HG02571 (cell line): ENCODE measurements around the gene GPC6.

Source experiments
- ATAC-seq: cut with Tn5 transposase; IDR thresholded peaks from one replicate; pipeline ENCODE4 v1.9.1; 2021; ENCODE audit warnings: mild to moderate bottlenecking, moderate library complexity; ENCODE audit not compliant: unreplicated experiment

The GPC6 gene

GRCh38 chr13:93726173-93726957 is 499.8 kb downstream of the GPC6 start:
- no peak for ATAC-seq

- ATAC-seq, result no peak
These were observed 500.9 kb downstream of the GPC6 start for GRCh38 chr13:93727211-93728141.

GRCh38 chr13:93729383-93729782 is 502.8 kb downstream of the GPC6 start:
- ATAC-seq, result no peak

- ATAC-seq, result no peak
These were observed 504.2 kb downstream of the GPC6 start for GRCh38 chr13:93730780-93731179.

GRCh38 chr13:93732186-93732585 is 505.6 kb downstream of the GPC6 start:
- no peak for ATAC-seq

GRCh38 chr13:93736081-93736480 is 509.5 kb downstream of the GPC6 start:
- ATAC-seq, result no peak

- ATAC-seq, result no peak
These were observed 510.3 kb downstream of the GPC6 start for GRCh38 chr13:93736909-93737308.

- ATAC-seq, result no peak
These were observed 513.7 kb downstream of the GPC6 start for GRCh38 chr13:93740334-93740733.

- no peak for ATAC-seq
These were observed 517.4 kb downstream of the GPC6 start for GRCh38 chr13:93744033-93744432.

GRCh38 chr13:93744886-93745285 is 518.3 kb downstream of the GPC6 start:
- no peak for ATAC-seq

- no peak for ATAC-seq
These were observed 519.3 kb downstream of the GPC6 start for GRCh38 chr13:93745884-93746283.

GRCh38 chr13:93746589-93746988 is 520.0 kb downstream of the GPC6 start:
- ATAC-seq, result no peak

- no peak for ATAC-seq
These were observed 524.1 kb downstream of the GPC6 start for GRCh38 chr13:93750676-93751075.

- ATAC-seq, result no peak
These were observed 524.5 kb downstream of the GPC6 start for GRCh38 chr13:93751117-93751516.

- no peak for ATAC-seq
These were observed 525.9 kb downstream of the GPC6 start for GRCh38 chr13:93752541-93752940.

- ATAC-seq, result no peak
These were observed 527.0 kb downstream of the GPC6 start for GRCh38 chr13:93753639-93754038.

GRCh38 chr13:93755341-93755740 is 528.7 kb downstream of the GPC6 start:
- no peak for ATAC-seq

- ATAC-seq, result no peak
These were observed 532.0 kb downstream of the GPC6 start for GRCh38 chr13:93758575-93758974.

- ATAC-seq, result no peak
These were observed 536.3 kb downstream of the GPC6 start for GRCh38 chr13:93762708-93763426.

GRCh38 chr13:93765062-93765461 is 538.5 kb downstream of the GPC6 start:
- ATAC-seq, result no peak

GRCh38 chr13:93765811-93766210 is 539.2 kb downstream of the GPC6 start:
- ATAC-seq, result no peak
